GM18909 (cell line): Measurements from ENCODE around the gene PRKCB.
"Not testable (repeated sequence)": the region's sequence is repeated elsewhere in the genome, so short reads cannot be mapped to it uniquely, and the experiment has no call there.

ENCODE experiments used
- ATAC-seq: cut with Tn5 transposase; IDR thresholded peaks from one replicate; pipeline ENCODE4 v1.9.1; 2021; ENCODE audit warnings: mild to moderate bottlenecking; ENCODE audit not compliant: unreplicated experiment, poor library complexity

The PRKCB gene

GRCh38 chr16:24027466-24027865, 191.7 kb downstream of the PRKCB start:
- ATAC-seq: no peak

- not testable (repeated sequence) for ATAC-seq
Measured at GRCh38 chr16:24029841-24030240, 194.1 kb downstream of the PRKCB start.

GRCh38 chr16:24035127-24035842, 199.5 kb downstream of the PRKCB start:
- no peak for ATAC-seq

GRCh38 chr16:24036038-24036543, 200.3 kb downstream of the PRKCB start:
- no peak for ATAC-seq

- no peak for ATAC-seq
Measured at GRCh38 chr16:24036614-24037013, 200.8 kb downstream of the PRKCB start.

GRCh38 chr16:24037335-24037734, 201.6 kb downstream of the PRKCB start:
- ATAC-seq: no peak

- ATAC-seq: peak; percentile 62
Measured at GRCh38 chr16:24041834-24042631, 206.2 kb downstream of the PRKCB start.

- ATAC-seq: no peak
Measured at GRCh38 chr16:24044467-24044866, 208.7 kb downstream of the PRKCB start.

- no peak for ATAC-seq
Measured at GRCh38 chr16:24045641-24046040, 209.9 kb downstream of the PRKCB start.

- ATAC-seq: no peak
Measured at GRCh38 chr16:24046442-24046841, 210.7 kb downstream of the PRKCB start.

- no peak for ATAC-seq
Measured at GRCh38 chr16:24049113-24049512, 213.3 kb downstream of the PRKCB start.

- ATAC-seq: no peak
Measured at GRCh38 chr16:24051125-24051524, 215.3 kb downstream of the PRKCB start.

GRCh38 chr16:24052329-24053098, 216.7 kb downstream of the PRKCB start:
- no peak for ATAC-seq

- no peak for ATAC-seq
Measured at GRCh38 chr16:24053099-24053946, 217.5 kb downstream of the PRKCB start.

- ATAC-seq: no peak
Measured at GRCh38 chr16:24054741-24055491, 219.1 kb downstream of the PRKCB start.

GRCh38 chr16:24062270-24062817, 226.6 kb downstream of the PRKCB start:
- no peak for ATAC-seq

GRCh38 chr16:24069036-24069590, 233.3 kb downstream of the PRKCB start:
- no peak for ATAC-seq

GRCh38 chr16:24070851-24071250, 235.1 kb downstream of the PRKCB start:
- ATAC-seq: no peak
